Medulla oblongata (tissue), 1 donor: ENCODE results near the gene RNASEH2A.

Experiments used
- DNase-seq: peaks from one replicate; pipeline ENCODE4 v3.0.0-alpha.2; 2015; ENCODE audit errors: extremely low spot score

RNASEH2A gene

DNA sequence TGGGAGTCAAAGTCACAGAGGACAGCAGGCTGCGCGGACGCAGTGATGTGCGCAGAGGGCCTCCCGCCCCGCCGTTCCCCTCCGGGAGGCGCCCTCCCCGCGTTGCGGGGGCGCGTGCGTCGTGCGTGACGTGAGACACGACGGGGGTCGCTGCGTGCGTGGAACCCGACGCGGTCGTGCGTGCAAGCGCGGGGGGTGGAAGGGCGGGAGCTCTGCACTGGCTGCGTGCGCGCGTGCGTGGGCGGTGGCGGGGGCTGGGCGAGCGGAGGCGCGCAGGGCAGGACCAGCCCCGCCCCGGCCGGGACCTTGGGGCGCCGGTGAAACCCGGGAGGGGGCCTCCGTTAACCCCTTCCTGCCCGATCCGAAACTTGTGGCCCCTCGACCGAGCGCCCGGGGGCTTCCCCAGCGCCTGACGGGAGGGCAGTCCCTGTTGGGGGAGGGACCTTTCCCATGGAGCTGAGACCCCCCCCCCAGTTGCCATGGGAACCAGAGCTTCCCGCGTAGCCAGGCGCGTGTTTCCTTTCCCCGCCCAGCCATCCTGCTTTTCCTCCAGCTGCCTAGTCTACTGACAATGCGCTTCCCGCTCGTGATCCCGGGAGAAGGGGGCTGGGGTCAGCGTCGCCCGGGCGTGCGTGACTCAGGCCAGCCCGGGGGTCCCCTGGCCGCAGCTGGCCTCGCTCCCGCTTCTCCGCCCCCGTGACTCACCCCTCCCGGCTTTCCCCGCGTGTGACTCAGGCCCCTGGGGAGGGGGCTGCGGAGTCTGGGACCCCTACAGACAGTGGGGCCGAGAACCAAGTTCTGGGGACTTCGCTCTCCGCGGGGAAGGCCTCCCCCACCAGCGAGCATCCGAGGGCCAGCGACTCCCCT lies 23.7 kb upstream of the RNASEH2A start:
- DNase-seq, result peak; percentile 86

DNA sequence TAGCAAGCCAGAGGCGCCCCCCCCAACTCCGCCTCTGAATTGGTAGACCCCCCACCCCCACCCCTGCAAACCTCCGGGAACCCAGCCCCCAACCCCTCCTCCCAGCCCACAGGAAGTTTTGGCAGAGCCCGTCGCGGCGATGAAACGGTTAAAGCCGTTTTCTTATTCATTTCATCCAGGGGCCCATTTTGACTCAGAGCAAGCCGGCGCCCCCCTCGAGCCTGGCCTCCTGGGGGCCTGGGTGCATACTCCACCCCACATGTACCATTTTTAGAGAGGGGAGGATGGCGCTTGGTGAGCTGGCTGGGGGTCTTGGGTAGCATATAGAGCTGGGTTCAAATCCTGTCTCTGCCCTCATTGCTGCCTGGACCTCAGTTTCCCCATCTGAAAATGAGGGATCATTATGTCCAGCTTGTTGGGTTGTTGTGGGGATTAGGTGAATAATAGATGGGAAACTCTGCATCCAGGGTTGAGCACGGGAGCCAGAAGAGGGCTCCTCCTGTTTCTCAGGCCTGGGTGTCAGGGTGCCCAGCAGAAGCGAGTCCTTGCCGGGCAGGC lies 23.0 kb upstream of the RNASEH2A start:
- DNase-seq, result no peak

DNA sequence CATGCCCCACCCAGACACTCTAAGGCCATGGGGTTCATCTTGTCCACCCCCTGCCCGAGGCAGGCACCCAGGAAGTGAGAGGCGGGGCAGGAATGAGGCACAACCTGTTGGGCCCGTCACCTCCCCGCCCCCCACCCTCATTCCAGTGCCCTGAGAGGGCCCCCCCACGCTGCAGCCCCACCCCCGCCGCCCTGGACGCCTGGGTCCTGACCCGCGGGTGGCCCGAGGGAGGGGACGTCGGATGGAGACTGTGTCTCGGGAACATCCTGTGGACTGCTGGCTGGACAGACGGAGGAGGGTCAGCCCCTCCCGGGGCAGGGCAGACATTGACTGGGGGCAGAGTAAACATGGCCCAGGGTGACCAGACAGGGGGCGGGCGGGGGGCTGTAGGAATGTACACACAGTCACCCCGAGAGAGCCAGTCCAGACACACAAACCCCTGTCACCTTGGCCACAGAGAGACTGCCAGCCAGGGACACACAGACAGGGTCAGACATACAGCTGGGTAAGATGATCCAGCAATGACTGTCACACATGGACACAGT lies 22.5 kb upstream of the RNASEH2A start:
- DNase-seq, result peak; percentile 17

- no peak for DNase-seq
Observed at GRCh38 chr19:12784394-12784870, 22.0 kb upstream of the RNASEH2A start.

DNA sequence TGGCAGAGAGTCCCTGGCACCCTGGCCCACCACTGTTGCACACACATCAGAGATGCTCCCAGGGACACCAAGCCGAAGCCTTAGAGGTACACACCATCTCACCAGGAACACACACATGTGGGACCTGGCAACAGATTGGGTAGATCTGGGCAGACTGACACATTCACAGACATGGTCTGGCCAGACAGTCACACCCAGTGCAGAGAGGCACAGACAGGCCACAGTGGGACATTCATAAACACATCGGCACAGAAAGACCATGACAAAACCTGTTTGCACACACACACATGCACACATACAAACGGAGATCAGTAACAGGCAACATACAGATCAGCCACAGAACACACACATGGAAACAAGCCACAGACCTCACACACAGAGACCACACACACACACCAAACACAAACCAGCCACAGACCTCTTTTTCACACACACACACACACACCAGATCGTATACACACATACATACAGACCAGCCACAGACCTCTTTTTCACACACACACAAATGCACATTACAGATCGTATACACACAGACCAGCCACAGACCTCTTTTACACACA lies 21.4 kb upstream of the RNASEH2A start:
- DNase-seq, result no peak

DNA sequence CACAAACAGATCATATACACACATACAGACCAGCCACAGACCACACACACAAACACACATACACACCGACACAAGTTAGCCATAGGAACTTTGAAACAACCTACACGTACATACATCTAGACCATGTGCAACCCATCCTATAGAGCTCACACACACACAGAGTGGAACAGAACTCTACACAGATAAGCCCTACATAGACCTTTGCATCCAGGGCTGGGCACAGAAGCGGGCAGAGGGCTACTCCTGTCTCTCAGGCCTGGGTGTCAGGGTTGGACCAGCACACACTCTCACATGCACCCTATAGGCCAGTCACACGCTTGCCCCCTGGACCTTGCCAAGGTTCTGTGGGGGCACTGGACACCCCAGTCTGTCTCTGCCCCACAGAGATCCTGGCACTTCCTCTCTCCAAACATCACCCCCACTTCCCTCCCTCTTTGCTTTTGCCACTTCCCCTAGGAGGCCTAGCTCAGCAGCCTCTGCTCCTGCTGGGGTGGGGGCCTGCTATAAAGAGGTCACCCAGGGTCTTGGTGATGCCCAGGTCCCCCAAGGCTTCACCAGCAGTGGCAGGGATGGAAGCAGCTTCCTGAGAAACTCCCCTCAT lies 20.9 kb upstream of the RNASEH2A start:
- DNase-seq, result peak; percentile 79

- DNase-seq, result peak; percentile 87
Observed at GRCh38 chr19:12786141-12786870, 20.1 kb upstream of the RNASEH2A start.

DNA sequence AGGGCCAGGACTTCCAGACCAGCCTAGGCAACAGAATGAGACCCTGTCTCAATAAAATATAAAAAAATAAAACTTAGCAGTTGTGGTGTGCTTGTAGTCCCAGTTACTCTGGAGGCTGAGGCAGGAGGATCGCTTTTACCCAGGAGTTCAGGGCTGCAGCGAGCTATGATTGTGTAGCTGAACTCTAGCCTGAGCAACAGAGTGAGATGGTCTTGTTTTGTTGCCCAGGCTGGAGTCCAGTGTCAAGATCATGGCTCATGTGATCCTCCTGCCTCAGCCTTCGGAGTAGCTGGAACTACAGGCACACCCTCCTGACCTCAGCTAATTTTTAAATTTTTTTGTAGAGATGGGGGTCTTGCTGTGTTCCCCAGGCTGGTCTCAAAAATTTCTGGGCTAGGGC lies 19.4 kb upstream of the RNASEH2A start:
- DNase-seq, result peak; percentile 31

DNA sequence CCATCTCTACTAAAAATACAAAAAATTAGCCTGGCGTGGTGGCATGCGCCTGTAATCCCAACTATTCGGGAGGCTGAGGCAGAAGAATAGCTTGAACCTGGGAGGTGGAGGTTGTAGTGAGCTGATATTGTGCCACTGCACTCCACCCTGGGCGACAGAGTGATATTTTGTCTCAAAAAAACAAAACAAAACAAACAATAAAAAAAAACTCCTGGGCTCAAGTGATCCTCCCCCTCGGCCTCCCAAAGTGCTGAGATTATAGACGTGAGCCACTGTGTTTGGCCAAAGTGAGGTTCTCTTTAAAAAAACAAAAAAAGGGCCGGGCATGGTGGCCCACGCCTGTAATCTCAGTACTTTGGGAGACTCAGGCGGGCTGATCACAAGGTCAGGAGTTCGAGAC lies 18.9 kb upstream of the RNASEH2A start:
- DNase-seq, result no peak

GRCh38 chr19:12788042-12788681 lies 18.2 kb upstream of the RNASEH2A start:
- DNase-seq, result peak; percentile 36

DNA sequence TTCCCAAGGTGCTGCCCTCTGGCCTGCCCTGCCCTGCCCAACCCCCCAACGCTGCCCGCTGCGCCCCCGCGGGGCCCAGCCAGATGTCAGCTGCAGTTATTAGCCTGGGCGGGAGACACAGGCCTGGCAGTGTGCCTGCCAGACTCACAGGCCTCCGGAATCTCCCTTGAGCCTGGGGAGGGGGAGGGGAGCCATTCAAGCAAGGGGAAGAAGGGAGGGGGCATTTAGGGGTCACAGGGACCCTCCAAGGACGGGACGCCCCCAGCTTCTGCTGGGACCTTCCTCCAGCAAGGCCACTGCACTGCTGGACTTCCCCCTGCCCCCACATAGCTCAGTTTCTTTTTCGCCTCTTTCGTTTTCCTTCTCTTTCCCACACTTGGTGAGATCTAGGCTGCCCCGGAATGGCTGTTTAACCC lies 17.7 kb upstream of the RNASEH2A start:
- DNase-seq, result peak; percentile 84

GRCh38 chr19:12789098-12789903 lies 17.1 kb upstream of the RNASEH2A start:
- DNase-seq, result no peak

GRCh38 chr19:12789904-12790619 lies 16.3 kb upstream of the RNASEH2A start:
- peak; percentile 96 for DNase-seq

DNA sequence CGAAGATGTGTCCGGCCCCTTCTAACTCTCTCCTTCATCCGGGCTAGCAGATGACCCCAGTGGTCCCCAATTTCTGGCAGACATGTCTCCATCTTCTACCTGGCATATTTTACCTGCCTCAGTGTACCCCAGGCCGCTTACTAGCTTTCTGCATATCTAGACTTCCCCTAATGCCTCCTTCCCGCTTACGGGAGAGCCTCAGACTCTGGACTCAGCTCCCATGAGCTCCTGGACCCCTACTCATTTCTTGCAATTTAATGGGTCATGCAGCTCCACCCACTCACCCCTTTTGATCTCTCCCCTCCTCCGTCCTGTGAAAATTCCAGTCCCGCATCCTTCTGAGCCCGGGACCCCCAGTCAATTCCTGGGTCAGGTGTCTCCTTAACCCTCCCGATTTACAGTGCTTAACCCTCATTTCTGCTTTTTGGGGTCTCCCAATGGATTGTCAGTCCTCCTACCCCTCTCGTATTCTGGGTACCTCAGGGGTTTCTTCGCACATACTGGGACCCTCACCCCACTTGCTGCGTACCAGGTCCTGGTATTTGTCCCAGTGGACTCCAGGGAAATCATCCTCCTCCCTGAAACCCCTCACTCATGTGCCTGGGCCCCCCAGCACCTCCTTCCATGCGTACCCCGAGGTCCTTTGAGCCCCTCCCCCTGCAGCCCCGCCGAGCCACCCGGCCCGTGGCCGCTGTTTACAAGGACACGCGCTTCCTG lies 15.6 kb upstream of the RNASEH2A start:
- peak; percentile 48 for DNase-seq

GRCh38 chr19:12791345-12792050 lies 14.9 kb upstream of the RNASEH2A start, which contains the start of gene JUNB:
JUNB (plus strand) TSS chr19:12791486; CDS start chr19:12791772, 286 bp downstream.
- DNase-seq, result peak; percentile 98

- peak; percentile 55 for DNase-seq
Observed at GRCh38 chr19:12792051-12792852, 14.1 kb upstream of the RNASEH2A start.

DNA sequence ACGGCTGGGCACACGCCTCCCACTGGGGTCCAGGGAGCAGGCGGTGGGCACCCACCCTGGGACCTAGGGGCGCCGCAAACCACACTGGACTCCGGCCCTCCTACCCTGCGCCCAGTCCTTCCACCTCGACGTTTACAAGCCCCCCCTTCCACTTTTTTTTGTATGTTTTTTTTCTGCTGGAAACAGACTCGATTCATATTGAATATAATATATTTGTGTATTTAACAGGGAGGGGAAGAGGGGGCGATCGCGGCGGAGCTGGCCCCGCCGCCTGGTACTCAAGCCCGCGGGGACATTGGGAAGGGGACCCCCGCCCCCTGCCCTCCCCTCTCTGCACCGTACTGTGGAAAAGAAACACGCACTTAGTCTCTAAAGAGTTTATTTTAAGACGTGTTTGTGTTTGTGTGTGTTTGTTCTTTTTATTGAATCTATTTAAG lies 13.5 kb upstream of the RNASEH2A start:
- no peak for DNase-seq
